ENCODE measurements around the gene ADAMTSL3. TPM values are rescaled to one million over a fixed set of nuclear protein-coding genes. Genes with fewer than 3 reads are reported as not detected.

ADAMTSL3 gene
- total and polyA plus RNA-seq, 7 experiments from 2014 or later: not detected

DNA sequence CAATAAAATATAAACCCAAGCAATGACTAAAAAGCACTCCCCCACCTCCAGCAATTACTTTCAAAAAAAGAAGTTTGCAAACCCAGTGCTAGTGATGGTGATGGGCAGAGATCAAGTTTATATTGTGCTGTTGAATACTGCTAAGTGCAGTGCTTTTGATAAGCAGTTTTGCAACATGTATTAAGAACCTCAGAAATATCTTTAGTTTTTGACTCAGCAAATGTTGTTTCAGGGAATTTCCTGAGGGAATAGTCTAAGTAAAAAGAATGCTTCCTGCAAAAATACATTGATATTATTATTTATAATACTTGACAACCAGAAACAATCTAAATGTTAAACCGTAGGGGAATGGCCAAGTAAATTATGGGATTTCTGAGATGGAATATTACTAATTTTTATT, 69.3 kb downstream of the ADAMTSL3 start:
- no peak for DNase-seq
- Histone ChIP-seq H3K27ac (ENCODE audit: low read depth, low read length) (no peak overlapping the region), H3K4me1 (ENCODE audit: control insufficient read depth in 2 of 2, insufficient read depth in 2 of 2, low read length in 2 of 2) (no peaks in the 10 kb centered on the region), H3K27me3 (ENCODE audit: control insufficient read depth in 2 of 2, insufficient read depth in 2 of 2, low read length in 2 of 2) (no peaks in the 10 kb centered on the region), H3K4me3 (ENCODE audit: low read length) (no peak overlapping the region), H3K36me3 (ENCODE audit: control insufficient read depth in 2 of 3, insufficient read depth in 3 of 3, low read length in 3 of 3) (no peaks in the 10 kb centered on the region), H3K9me3 (ENCODE audit: control insufficient read depth in 2 of 3, low read length in 3 of 3) (no peaks in the 10 kb centered on the region)
- H3K4me1 Mint-ChIP-seq: no peaks in the 10 kb centered on the region
- no peak overlapping the region for H3K4me3 Mint-ChIP-seq
- intact Hi-C loops (cut with micrococcal nuclease): no loop called here
- ChIA-PET CTCF (no interaction called here), POLR2A (no interaction called here)
- H3K27me3 Mint-ChIP-seq: peaks cover 4 to 11% (median 7%) of the 10 kb centered on the region in 5 donors
- H3K9me3 Mint-ChIP-seq: peaks cover 0 to 30% (median 3%) of the 10 kb centered on the region in 11 donors
- no peaks in the 10 kb centered on the region for H3K36me3 Mint-ChIP-seq
- ATAC-seq: no peak
- no peak overlapping the region for H3K27ac Mint-ChIP-seq

DNA sequence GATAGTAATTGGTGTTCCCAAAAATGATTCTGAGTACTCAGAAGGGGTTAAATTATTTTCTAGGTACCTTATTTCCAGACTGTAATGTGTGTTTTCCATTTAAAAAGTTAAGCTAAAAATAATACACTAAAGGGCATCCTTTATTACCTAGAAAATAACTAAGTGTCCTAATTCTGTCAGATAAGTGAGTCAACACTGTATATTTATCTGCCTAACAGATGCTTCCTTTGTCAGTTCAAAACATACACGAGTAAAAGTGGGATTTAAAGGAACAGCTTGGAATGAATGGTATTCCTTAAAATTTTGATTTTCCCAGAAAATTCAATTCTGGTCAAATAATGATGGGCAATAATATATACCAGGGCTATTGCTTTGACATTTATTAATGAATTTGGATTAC, 78.3 kb downstream of the ADAMTSL3 start:
- ChIA-PET CTCF (no interaction called here), POLR2A (no interaction called here)
- Histone ChIP-seq H3K9me3 (ENCODE audit: control insufficient read depth in 2 of 3, low read length in 3 of 3) (no peaks in the 10 kb centered on the region), H3K36me3 (ENCODE audit: control insufficient read depth in 2 of 3, insufficient read depth in 3 of 3, low read length in 3 of 3) (no peaks in the 10 kb centered on the region), H3K27me3 (ENCODE audit: control insufficient read depth in 2 of 2, insufficient read depth in 2 of 2, low read length in 2 of 2) (no peaks in the 10 kb centered on the region), H3K4me1 (ENCODE audit: control insufficient read depth in 2 of 2, insufficient read depth in 2 of 2, low read length in 2 of 2) (no peaks in the 10 kb centered on the region), H3K27ac (ENCODE audit: low read depth, low read length) (no peak overlapping the region), H3K4me3 (ENCODE audit: low read length) (no peak overlapping the region)
- no peak for DNase-seq
- Mint-ChIP-seq H3K9me3 (peaks cover 0 to 28% (median 5%) of the 10 kb centered on the region in 11 donors), H3K36me3 (peaks cover 0 to 4% (median 0%) of the 10 kb centered on the region in 5 donors), H3K4me3 (no peak overlapping the region), H3K27ac (no peak overlapping the region), H3K4me1 (no peaks in the 10 kb centered on the region), H3K27me3 (peaks cover 3 to 45% (median 31%) of the 10 kb centered on the region in 5 donors)
- ATAC-seq: no peak
- intact Hi-C loops (cut with micrococcal nuclease): no loop called here

DNA sequence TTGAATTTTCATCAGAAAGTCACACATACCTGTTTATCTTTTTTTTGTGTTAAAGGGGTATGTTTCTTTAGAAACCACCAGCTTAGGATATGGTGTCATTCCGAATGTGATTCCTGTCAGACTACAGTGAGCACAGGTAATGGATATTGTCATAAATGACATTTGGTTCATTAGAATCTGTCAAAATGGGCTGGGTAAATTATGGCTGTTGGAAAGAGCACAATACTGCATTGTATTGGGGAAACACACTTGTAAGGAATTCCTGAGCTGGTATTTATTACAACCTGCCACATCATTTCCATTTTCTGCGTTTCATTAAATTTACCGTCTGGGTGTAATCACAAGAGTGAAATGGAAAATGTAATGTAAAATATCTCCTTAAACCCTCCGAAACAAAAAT, 78.8 kb downstream of the ADAMTSL3 start:
- intact Hi-C loops (cut with micrococcal nuclease): no loop called here
- no peak overlapping the region for H3K27ac Mint-ChIP-seq
- no peak for ATAC-seq

DNA sequence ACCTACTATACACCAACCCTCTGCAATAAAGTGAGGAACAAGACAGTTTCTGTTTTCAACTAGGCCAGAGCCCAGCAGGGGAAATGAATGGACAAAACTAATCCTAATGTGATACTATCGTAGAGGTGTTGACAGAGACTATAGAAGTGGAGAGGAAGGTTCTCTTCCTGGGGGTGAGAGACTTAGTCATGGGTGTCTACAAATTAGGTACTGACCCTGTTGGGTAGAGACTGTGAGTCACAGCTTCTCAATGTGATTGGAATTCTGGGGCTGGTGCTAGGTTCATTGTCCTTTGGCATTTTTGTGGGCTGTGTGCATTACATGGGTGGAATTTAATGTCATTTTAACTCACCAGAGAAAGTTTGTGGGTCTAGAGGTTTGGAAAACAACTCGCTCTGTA, 79.3 kb downstream of the ADAMTSL3 start:
- Mint-ChIP-seq H3K36me3 (peaks cover 0 to 4% (median 0%) of the 10 kb centered on the region in 5 donors), H3K27me3 (peaks cover 3 to 45% (median 24%) of the 10 kb centered on the region in 5 donors), H3K4me3 (no peak overlapping the region), H3K27ac (no peak overlapping the region), H3K4me1 (no peaks in the 10 kb centered on the region), H3K9me3 (peaks cover 0 to 19% (median 3%) of the 10 kb centered on the region in 11 donors)
- CTCF ChIA-PET: no interaction called here
- Histone ChIP-seq H3K4me1 (ENCODE audit: control insufficient read depth in 2 of 2, insufficient read depth in 2 of 2, low read length in 2 of 2) (no peaks in the 10 kb centered on the region), H3K9me3 (ENCODE audit: control insufficient read depth in 2 of 3, low read length in 3 of 3) (no peaks in the 10 kb centered on the region), H3K27me3 (ENCODE audit: control insufficient read depth in 2 of 2, insufficient read depth in 2 of 2, low read length in 2 of 2) (no peaks in the 10 kb centered on the region), H3K4me3 (ENCODE audit: low read length) (no peak overlapping the region), H3K27ac (ENCODE audit: low read depth, low read length) (no peak overlapping the region), H3K36me3 (ENCODE audit: control insufficient read depth in 2 of 3, insufficient read depth in 3 of 3, low read length in 3 of 3) (no peaks in the 10 kb centered on the region)
- ATAC-seq (no peak), DNase-seq (no peak)
- intact Hi-C loops (cut with micrococcal nuclease): no loop called here
- POLR2A ChIA-PET: no interaction called here

More for the DNA sequence above, 78.8 kb downstream of the ADAMTSL3 start:
- Histone ChIP-seq H3K27me3 (ENCODE audit: control insufficient read depth in 2 of 2, insufficient read depth in 2 of 2, low read length in 2 of 2) (no peaks in the 10 kb centered on the region), H3K27ac (ENCODE audit: low read depth, low read length) (no peak overlapping the region), H3K36me3 (ENCODE audit: control insufficient read depth in 2 of 3, insufficient read depth in 3 of 3, low read length in 3 of 3) (no peaks in the 10 kb centered on the region), H3K4me1 (ENCODE audit: control insufficient read depth in 2 of 2, insufficient read depth in 2 of 2, low read length in 2 of 2) (no peaks in the 10 kb centered on the region), H3K4me3 (ENCODE audit: low read length) (no peak overlapping the region), H3K9me3 (ENCODE audit: control insufficient read depth in 2 of 3, low read length in 3 of 3) (no peaks in the 10 kb centered on the region)
- Mint-ChIP-seq H3K4me3 (no peak overlapping the region), H3K4me1 (no peaks in the 10 kb centered on the region), H3K36me3 (peaks cover 0 to 4% (median 0%) of the 10 kb centered on the region in 5 donors), H3K27me3 (peaks cover 3 to 45% (median 29%) of the 10 kb centered on the region in 5 donors), H3K9me3 (peaks cover 0 to 23% (median 4%) of the 10 kb centered on the region in 11 donors)
- ChIA-PET CTCF (no interaction called here), POLR2A (no interaction called here)
- no peak for DNase-seq

DNA sequence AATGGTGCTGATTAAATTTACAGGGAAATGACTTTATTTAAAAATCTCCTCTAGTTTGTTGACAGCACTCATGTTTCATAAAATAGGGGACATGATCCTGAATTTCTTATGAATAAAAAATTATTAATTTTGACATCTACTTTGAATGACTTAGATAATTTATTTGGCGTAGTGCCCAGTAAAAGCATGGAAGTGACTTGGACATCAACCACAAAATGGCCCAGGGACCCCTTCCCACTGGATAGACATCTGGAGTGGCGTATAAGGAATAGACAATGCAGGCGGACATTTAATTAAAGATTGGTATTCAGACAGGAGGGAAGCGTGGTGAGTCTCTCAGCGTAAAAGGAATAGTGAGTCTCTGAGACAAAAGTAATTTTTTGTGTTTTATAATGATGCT, 79.8 kb downstream of the ADAMTSL3 start:
- no peak overlapping the region for H3K4me3 ChIP-seq (ENCODE audit: low read length)
- ChIA-PET POLR2A (no interaction called here), CTCF (no interaction called here)
- no peaks in the 10 kb centered on the region for H3K36me3 ChIP-seq (ENCODE audit: control insufficient read depth in 2 of 3, insufficient read depth in 3 of 3, low read length in 3 of 3)
- peaks cover 0 to 4% (median 0%) of the 10 kb centered on the region in 5 donors for H3K36me3 Mint-ChIP-seq
- H3K27ac Mint-ChIP-seq: no peak overlapping the region
- DNase-seq (no peak), ATAC-seq (no peak)
- H3K9me3 ChIP-seq (ENCODE audit: control insufficient read depth in 2 of 3, low read length in 3 of 3): no peaks in the 10 kb centered on the region
- no peaks in the 10 kb centered on the region for H3K27me3 ChIP-seq (ENCODE audit: control insufficient read depth in 2 of 2, insufficient read depth in 2 of 2, low read length in 2 of 2)
- H3K4me1 Mint-ChIP-seq: no peaks in the 10 kb centered on the region
- no peak overlapping the region for H3K4me3 Mint-ChIP-seq
- H3K27ac ChIP-seq (ENCODE audit: low read depth, low read length): no peak overlapping the region
- H3K4me1 ChIP-seq (ENCODE audit: control insufficient read depth in 2 of 2, insufficient read depth in 2 of 2, low read length in 2 of 2): no peaks in the 10 kb centered on the region
- peaks cover 3 to 42% (median 20%) of the 10 kb centered on the region in 5 donors for H3K27me3 Mint-ChIP-seq
- intact Hi-C loops (cut with micrococcal nuclease): no loop called here
- peaks cover 0 to 18% (median 3%) of the 10 kb centered on the region in 11 donors for H3K9me3 Mint-ChIP-seq

DNA sequence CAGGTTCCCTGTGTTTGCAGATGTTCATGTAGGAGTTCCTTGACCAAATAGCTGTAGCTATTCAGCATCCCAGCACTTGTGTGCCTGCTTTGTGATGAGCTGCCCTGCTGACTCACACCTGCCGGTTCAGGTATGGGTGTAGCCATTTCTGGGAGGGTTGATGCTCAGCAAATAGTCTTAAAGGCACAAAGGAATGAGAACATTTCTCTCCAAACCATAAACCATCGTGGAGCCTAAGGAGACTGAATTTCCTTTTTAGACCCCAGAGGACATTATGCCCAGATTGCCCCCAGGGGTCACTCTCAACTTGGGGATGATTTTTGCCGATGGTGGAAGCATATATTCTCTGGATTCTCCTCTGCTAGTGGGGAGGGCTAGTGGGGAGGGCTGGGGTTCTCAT, 80.6 kb downstream of the ADAMTSL3 start:
- ChIA-PET CTCF (no interaction called here), POLR2A (no interaction called here)
- H3K4me1 ChIP-seq (ENCODE audit: control insufficient read depth in 2 of 2, insufficient read depth in 2 of 2, low read length in 2 of 2): no peaks in the 10 kb centered on the region
- Mint-ChIP-seq H3K36me3 (peaks cover 0 to 2% (median 0%) of the 10 kb centered on the region in 5 donors), H3K4me3 (no peak overlapping the region), H3K4me1 (no peaks in the 10 kb centered on the region), H3K27me3 (peaks cover 3 to 35% (median 20%) of the 10 kb centered on the region in 5 donors), H3K9me3 (peaks cover 0 to 15% (median 3%) of the 10 kb centered on the region in 11 donors), H3K27ac (no peak overlapping the region)
- H3K27me3 ChIP-seq (ENCODE audit: control insufficient read depth in 2 of 2, insufficient read depth in 2 of 2, low read length in 2 of 2): no peaks in the 10 kb centered on the region
- ATAC-seq (no peak), DNase-seq (no peak)
- intact Hi-C loops (cut with micrococcal nuclease): no loop called here
- H3K36me3 ChIP-seq (ENCODE audit: control insufficient read depth in 2 of 3, insufficient read depth in 3 of 3, low read length in 3 of 3): no peaks in the 10 kb centered on the region
- no peak overlapping the region for H3K27ac ChIP-seq (ENCODE audit: low read depth, low read length)
- H3K9me3 ChIP-seq (ENCODE audit: control insufficient read depth in 2 of 3, low read length in 3 of 3): no peaks in the 10 kb centered on the region
- no peak overlapping the region for H3K4me3 ChIP-seq (ENCODE audit: low read length)

DNA sequence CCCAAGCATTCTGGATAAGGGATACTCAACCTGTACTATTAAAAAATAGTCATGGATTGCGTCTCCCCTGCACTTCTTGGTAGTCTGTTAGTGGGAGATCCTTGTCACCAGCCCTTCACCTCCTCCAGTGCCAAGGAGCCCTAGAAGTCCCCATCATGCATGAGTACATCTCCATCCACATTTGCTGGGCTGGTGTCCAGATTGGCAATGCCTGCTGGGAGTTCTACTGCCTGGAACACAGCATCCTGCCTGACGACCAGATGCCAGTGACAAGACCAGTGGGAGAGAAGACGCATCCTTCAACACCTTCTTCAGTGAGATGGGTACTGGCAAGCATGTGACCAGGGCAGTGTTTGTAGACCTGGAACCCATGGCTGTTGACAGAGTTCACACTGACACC, 85.7 kb downstream of the ADAMTSL3 start:
- H3K27me3 Mint-ChIP-seq: peaks cover 0 to 6% (median 3%) of the 10 kb centered on the region in 5 donors
- POLR2A ChIA-PET: no interaction called here
- intact Hi-C loops (cut with micrococcal nuclease): no loop called here

More for the DNA sequence above, 85.7 kb downstream of the ADAMTSL3 start:
- H3K9me3 ChIP-seq (ENCODE audit: control insufficient read depth in 2 of 3, low read length in 3 of 3): no peaks in the 10 kb centered on the region
- H3K27me3 ChIP-seq (ENCODE audit: control insufficient read depth in 2 of 2, insufficient read depth in 2 of 2, low read length in 2 of 2): no peaks in the 10 kb centered on the region
- CTCF ChIA-PET: no interaction called here
- Mint-ChIP-seq H3K27ac (no peak overlapping the region), H3K4me1 (no peaks in the 10 kb centered on the region), H3K4me3 (no peak overlapping the region), H3K9me3 (peaks cover 0 to 9% (median 0%) of the 10 kb centered on the region in 11 donors), H3K36me3 (no peaks in the 10 kb centered on the region)
- ATAC-seq (no peak), DNase-seq (no peak)
- H3K36me3 ChIP-seq (ENCODE audit: control insufficient read depth in 2 of 3, insufficient read depth in 3 of 3, low read length in 3 of 3): no peaks in the 10 kb centered on the region
- no peak overlapping the region for H3K27ac ChIP-seq (ENCODE audit: low read depth, low read length)
- no peaks in the 10 kb centered on the region for H3K4me1 ChIP-seq (ENCODE audit: control insufficient read depth in 2 of 2, insufficient read depth in 2 of 2, low read length in 2 of 2)
- no peak overlapping the region for H3K4me3 ChIP-seq (ENCODE audit: low read length)
